Measurements from ENCODE around the gene CD276.
"Not testable (repeated sequence)": the region's sequence is repeated elsewhere in the genome, so short reads cannot be mapped to it uniquely, and the experiment has no call there.

Gene CD276

GRCh38 chr15:73714695-73715301 is 30.6 kb downstream of the CD276 start:
- no peak for DNase-seq

GRCh38 chr15:73715417-73715816 is 31.2 kb downstream of the CD276 start:
- DNase-seq = no peak

GRCh38 chr15:73716417-73716816 is 32.2 kb downstream of the CD276 start:
- DNase-seq = no peak

GRCh38 chr15:73717206-73717605 is 33.0 kb downstream of the CD276 start:
- DNase-seq = no peak

GRCh38 chr15:73717802-73718201 is 33.6 kb downstream of the CD276 start:
- no peak for DNase-seq

GRCh38 chr15:73718694-73719093 is 34.5 kb downstream of the CD276 start:
- peak; percentile 15 for DNase-seq

- no peak for DNase-seq
These were observed 38.2 kb downstream of the CD276 start for GRCh38 chr15:73722425-73722824.

- DNase-seq = no peak
These were observed 39.0 kb downstream of the CD276 start for GRCh38 chr15:73723191-73723590.

GRCh38 chr15:73724212-73724611 is 40.0 kb downstream of the CD276 start:
- no peak for DNase-seq

- DNase-seq = peak; percentile 42
These were observed 43.3 kb downstream of the CD276 start for GRCh38 chr15:73727330-73727976.

- not testable (repeated sequence) for DNase-seq
These were observed 47.9 kb downstream of the CD276 start for GRCh38 chr15:73732051-73732450.

- no peak for DNase-seq
These were observed 48.7 kb downstream of the CD276 start for GRCh38 chr15:73732930-73733329.

- DNase-seq = no peak
These were observed 53.4 kb downstream of the CD276 start for GRCh38 chr15:73737535-73737934.

- DNase-seq = no peak
These were observed 56.2 kb downstream of the CD276 start for GRCh38 chr15:73740152-73741048.

- no peak for DNase-seq
These were observed 57.2 kb downstream of the CD276 start for GRCh38 chr15:73741321-73741836.

- no peak for DNase-seq
These were observed 60.1 kb downstream of the CD276 start for GRCh38 chr15:73744293-73744692.

GRCh38 chr15:73745073-73745472 is 60.9 kb downstream of the CD276 start:
- no peak for DNase-seq

GRCh38 chr15:73746261-73746660 is 62.1 kb downstream of the CD276 start:
- DNase-seq = no peak

GRCh38 chr15:73746883-73747282 is 62.7 kb downstream of the CD276 start:
- DNase-seq = no peak

GRCh38 chr15:73747847-73748590 is 63.8 kb downstream of the CD276 start:
- DNase-seq = no peak

- no peak for DNase-seq
These were observed 64.5 kb downstream of the CD276 start for GRCh38 chr15:73748730-73749129.

- no peak for DNase-seq
These were observed 65.3 kb downstream of the CD276 start for GRCh38 chr15:73749533-73749932.

GRCh38 chr15:73749971-73750370 is 65.8 kb downstream of the CD276 start:
- DNase-seq = no peak

Data from fibroblast of upper back skin (primary cell).